Nephron (organoid): ENCODE results near the gene OPRL1.
A peak's percentile ranks its signal among the peaks of the same experiment; 100 is the strongest.
"Not testable (repeated sequence)": the region's sequence is repeated elsewhere in the genome, so short reads cannot be mapped to it uniquely, and the experiment has no call there.

ENCODE experiments used
- H3K27ac Mint-ChIP-seq, 3 experiments: 2 replicates each; pipeline ENCODE4 v1.8.0; 2020; ENCODE audit warnings: mixed read lengths in 3 of 3, mild to moderate bottlenecking in 2 of 3, moderate library complexity in 1 of 3
- H3K27me3 Mint-ChIP-seq: 2 replicates; pipeline ENCODE4 v1.8.0; 2021; ENCODE audit warnings: low read depth, mild to moderate bottlenecking, moderate library complexity, mixed read lengths
- H3K36me3 Mint-ChIP-seq: 2 replicates; pipeline ENCODE4 v1.8.0; 2020; ENCODE audit warnings: low read depth, mixed read lengths
- H3K4me1 Mint-ChIP-seq: 2 replicates; pipeline ENCODE4 v1.8.0; 2020; ENCODE audit warnings: mixed read lengths
- H3K4me3 Mint-ChIP-seq, 3 experiments: 2 replicates each; pipeline ENCODE4 v1.8.0; 2020; ENCODE audit warnings: mild to moderate bottlenecking in 3 of 3, mixed read lengths in 3 of 3, moderate library complexity in 2 of 3
- H3K9me3 Mint-ChIP-seq: 2 replicates; pipeline ENCODE4 v1.8.0; 2020; ENCODE audit warnings: mixed read lengths
- CTCF ChIP-seq, 3 experiments: fragments of 200-600 bp; sonication (generic); IDR thresholded peaks; one replicate each; pipeline ENCODE4 v1.5.0; 2021; ENCODE audit warnings: antibody characterized with exemption in 3 of 3; ENCODE audit not compliant: unreplicated experiment in 3 of 3

Gene OPRL1

DNA sequence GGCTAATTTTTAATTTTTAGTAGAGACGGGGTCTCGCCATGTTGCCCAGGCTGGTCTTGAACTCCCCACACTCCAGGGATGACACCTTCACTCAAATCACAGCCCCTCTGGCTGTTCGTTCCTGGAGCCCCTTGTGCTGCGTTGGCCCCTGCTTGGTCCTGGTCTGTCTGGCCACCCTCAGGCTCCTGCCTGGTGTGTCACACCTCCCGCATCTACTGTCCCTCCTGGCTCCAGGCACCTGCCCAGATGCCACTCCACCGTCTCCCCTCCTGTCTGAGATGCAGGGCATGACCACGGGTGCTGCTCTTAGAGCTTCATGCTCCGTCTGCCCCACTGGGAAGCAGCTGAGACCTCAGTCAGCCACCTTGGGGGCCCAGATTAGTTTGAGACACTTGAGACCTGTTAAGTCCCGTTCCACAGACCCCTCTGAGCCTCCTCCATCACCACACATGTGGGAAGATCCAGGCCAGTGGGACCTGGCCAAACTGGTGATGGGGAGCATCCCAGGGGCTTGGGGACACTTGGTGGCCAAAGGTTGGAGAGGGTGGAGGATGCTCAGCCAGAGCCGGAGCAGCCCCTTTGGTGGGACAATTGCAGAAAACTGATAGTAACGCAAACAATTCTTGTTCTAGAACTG is 49.4 kb downstream of the OPRL1 start:
- Mint-ChIP-seq H3K4me3 (no peak overlapping the region), H3K4me1 (no peaks in the 10 kb centered on the region), H3K27ac (no peak overlapping the region), H3K9me3 (peaks cover 6% of the 10 kb centered on the region), H3K27me3 (peaks cover 28% of the 10 kb centered on the region), H3K36me3 (no peaks in the 10 kb centered on the region)
- TF ChIP-seq CTCF (IDR thresholded peaks at IDR 0.05; ENCODE audit: unreplicated experiment in 3 of 3), result no peak

- no peak overlapping the region for H3K27ac Mint-ChIP-seq
- TF ChIP-seq CTCF (IDR thresholded peaks at IDR 0.05; ENCODE audit: unreplicated experiment in 3 of 3), result no peak
- no peaks in the 10 kb centered on the region for H3K36me3 Mint-ChIP-seq
- H3K9me3 Mint-ChIP-seq, result peaks cover 6% of the 10 kb centered on the region
- peaks cover 24% of the 10 kb centered on the region for H3K27me3 Mint-ChIP-seq
- no peaks in the 10 kb centered on the region for H3K4me1 Mint-ChIP-seq
- H3K4me3 Mint-ChIP-seq, result no peak overlapping the region
These were observed 50.4 kb downstream of the OPRL1 start for GRCh38 chr20:64130271-64130670.

DNA sequence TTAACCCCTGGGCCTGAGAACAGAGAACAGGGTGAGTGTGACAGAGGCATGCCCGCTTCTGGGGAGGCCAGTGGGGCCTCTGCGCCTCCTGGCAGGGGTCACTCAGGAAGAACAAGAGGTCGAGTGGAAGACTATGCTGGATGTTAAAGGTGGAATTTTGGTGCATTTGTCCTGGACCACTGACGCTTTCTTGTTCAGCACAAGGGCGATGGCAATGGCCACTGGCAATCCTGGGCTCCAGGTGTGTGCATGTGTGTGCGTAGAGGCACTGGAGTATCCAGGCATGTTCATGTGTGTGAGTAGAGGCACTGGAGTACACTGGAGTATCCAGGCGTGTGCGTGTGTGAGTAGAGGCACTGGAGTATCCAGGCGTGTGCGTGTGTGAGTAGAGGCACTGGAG is 51.0 kb downstream of the OPRL1 start:
- Mint-ChIP-seq H3K9me3 (peaks cover 6% of the 10 kb centered on the region), H3K27me3 (peaks cover 30% of the 10 kb centered on the region), H3K4me3 (no peak overlapping the region), H3K4me1 (no peaks in the 10 kb centered on the region), H3K27ac (no peak overlapping the region), H3K36me3 (no peaks in the 10 kb centered on the region)
- no peak for TF ChIP-seq CTCF (IDR thresholded peaks at IDR 0.05; ENCODE audit: unreplicated experiment in 3 of 3)

DNA sequence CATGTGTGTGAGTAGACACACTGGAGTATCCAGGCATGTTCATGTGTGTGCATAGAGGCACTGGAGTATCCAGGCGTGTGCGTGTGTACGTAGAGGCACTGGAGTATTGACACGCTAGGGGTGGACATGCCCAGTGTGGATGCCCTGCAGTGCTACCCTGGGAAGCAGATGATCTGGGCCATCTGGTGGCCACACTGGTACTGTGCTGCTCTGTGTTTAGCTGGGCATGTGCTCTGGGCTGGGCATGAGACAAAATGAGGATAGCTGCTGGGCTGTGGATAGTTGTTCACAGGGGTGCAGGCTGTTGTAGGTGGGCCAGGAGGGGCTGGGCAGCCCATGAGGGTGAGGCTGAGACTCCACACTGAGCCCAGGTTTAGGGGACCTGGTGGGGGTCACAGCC is 51.5 kb downstream of the OPRL1 start:
- Mint-ChIP-seq H3K4me1 (no peaks in the 10 kb centered on the region), H3K4me3 (no peak overlapping the region), H3K9me3 (peaks cover 6% of the 10 kb centered on the region), H3K36me3 (no peaks in the 10 kb centered on the region), H3K27ac (no peak overlapping the region), H3K27me3 (peaks cover 33% of the 10 kb centered on the region)
- TF ChIP-seq CTCF (IDR thresholded peaks at IDR 0.05; ENCODE audit: unreplicated experiment in 3 of 3), result no peak

GRCh38 chr20:64133951-64134407 is 54.1 kb downstream of the OPRL1 start:
- Mint-ChIP-seq H3K36me3 (no peaks in the 10 kb centered on the region), H3K9me3 (peaks cover 3% of the 10 kb centered on the region), H3K27me3 (peaks cover 25% of the 10 kb centered on the region), H3K4me1 (no peaks in the 10 kb centered on the region), H3K27ac (no peak overlapping the region), H3K4me3 (no peak overlapping the region)
- TF ChIP-seq CTCF (IDR thresholded peaks at IDR 0.05; ENCODE audit: unreplicated experiment in 3 of 3), result peak; percentile 18 to 24 (median 19)

DNA sequence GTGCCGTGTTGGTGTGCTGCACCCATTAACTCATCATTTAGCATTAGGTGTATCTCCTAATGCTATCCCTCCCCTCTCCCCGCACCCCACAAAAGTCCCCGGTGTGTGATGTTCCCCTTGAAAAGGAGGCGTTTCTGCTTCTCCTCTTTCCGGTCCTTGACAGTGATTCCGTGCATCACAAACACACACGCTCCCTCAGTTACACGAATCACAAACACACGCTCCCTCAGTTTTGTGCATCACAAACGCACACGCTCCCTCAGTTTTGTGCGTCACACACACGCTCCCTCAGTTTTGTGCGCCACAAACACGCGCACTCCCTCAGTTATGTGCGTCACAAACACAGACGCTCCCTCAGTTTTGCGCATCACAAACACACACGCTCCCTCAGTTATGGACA is 54.9 kb downstream of the OPRL1 start:
- not testable (repeated sequence) for H3K9me3 Mint-ChIP-seq, H3K27ac Mint-ChIP-seq, H3K4me3 Mint-ChIP-seq, H3K4me1 Mint-ChIP-seq, H3K36me3 Mint-ChIP-seq
- peaks cover 23% of the 10 kb centered on the region for H3K27me3 Mint-ChIP-seq
